Mononuclear cell (primary cell): Measurements from ENCODE around the gene FBXL3. TPM values are rescaled to one million over a fixed set of nuclear protein-coding genes. Genes with fewer than 3 reads are reported as not detected.

Experiments
- H3K27me3 ChIP-seq: 2 replicates; pipeline ENCODE4 v1.6.0; 2011; ENCODE audit warnings: low read length, control low read depth; ENCODE audit not compliant: insufficient read depth
- H3K4me1 ChIP-seq: 2 replicates; pipeline ENCODE4 v1.5.1; 2011; ENCODE audit warnings: mild to moderate bottlenecking, low read length, control low read depth; ENCODE audit not compliant: insufficient read depth
- H3K4me3 ChIP-seq: 2 replicates; pipeline ENCODE4 v1.5.1; 2011; ENCODE audit warnings: mild to moderate bottlenecking, low read length, moderate library complexity
- H3K9me3 ChIP-seq: 2 replicates; pipeline ENCODE4 v1.5.1; 2011; ENCODE audit warnings: low read depth, mild to moderate bottlenecking, control low read depth, low read length
- total RNA-seq: library from RNA; depleted of rRNA; stranded (reverse); fragments of >200 nt; gene quantifications from one replicate; pipeline ENCODE4 v1.2.3, GENCODE V29; 2012

FBXL3 gene
- total RNA-seq, 1 donor: 149 TPM

DNA sequence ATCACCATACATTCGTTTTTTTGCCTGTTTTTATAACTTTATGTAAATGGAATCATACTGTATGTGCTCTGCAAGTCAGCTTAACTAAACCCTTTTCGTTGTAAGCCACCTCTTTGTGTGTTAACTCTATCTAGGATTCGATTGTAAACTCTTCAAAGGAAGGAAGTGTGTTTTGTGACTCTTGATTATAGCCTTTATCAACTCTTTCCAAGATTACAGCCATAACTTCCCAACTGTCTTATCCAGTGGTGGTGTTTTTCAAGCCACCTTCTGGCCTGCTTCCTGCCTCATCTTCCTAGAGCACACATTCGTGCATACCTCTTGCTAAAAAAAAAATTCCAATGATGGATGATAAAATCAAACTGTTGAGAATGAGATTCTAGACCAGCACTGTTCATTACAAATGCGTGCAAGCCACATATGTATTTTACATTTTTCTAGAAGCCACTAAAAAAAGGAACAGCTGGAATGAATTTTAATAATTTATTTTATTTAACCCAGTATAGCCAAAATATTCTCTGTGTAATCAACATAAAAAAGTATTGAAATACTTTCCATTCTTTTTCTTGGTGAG lies 12.0 kb upstream of the FBXL3 start:
- Histone ChIP-seq H3K4me3 (no peak overlapping the region), H3K27me3 (no peaks in the 10 kb centered on the region), H3K4me1 (no peaks in the 10 kb centered on the region), H3K9me3 (no peaks in the 10 kb centered on the region)

DNA sequence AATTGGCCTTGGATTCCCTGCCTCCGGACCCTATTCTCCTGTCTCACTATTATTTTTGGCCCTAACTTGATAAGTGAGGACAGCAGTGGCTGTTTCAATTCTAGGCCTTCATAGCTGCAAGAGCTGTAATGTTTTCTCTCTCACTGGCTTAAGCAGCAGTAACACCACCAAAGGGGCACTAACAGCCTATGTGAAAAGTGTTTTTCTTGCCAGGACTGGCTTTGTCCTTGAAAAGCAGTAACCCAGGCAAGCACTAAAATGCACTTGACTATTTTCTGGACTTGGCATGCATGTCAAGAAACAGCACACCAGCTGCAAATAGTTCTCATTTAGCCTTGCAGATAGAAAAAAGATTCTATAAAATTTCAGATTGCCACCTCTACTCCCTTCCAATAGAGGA lies 9.3 kb upstream of the FBXL3 start:
- no peaks in the 10 kb centered on the region for H3K4me1 ChIP-seq
- H3K4me3 ChIP-seq: no peak overlapping the region
- no peaks in the 10 kb centered on the region for H3K9me3 ChIP-seq
- H3K27me3 ChIP-seq: no peaks in the 10 kb centered on the region

DNA sequence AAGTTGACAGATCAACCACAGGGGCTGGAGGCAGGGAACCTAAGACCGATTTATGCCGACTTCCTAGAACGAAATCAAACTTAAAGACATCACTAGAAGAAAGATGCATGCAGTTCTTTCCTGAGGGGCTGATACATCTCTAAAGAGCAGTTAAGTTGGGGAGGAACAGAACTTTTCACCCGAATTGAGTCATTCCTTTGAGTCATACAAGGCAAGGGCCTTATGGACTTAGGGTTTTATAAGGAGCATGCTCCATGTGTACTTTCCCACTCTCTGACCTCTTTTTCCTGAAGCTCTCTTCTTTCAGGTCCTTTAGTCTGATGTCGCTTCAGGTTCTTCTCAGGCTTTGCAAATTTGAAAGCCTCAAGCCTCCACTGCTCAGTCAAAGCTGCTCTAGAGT lies 7.9 kb upstream of the FBXL3 start:
- H3K27me3 ChIP-seq: no peaks in the 10 kb centered on the region
- H3K9me3 ChIP-seq: no peaks in the 10 kb centered on the region
- no peaks in the 10 kb centered on the region for H3K4me1 ChIP-seq
- H3K4me3 ChIP-seq: no peak overlapping the region

DNA sequence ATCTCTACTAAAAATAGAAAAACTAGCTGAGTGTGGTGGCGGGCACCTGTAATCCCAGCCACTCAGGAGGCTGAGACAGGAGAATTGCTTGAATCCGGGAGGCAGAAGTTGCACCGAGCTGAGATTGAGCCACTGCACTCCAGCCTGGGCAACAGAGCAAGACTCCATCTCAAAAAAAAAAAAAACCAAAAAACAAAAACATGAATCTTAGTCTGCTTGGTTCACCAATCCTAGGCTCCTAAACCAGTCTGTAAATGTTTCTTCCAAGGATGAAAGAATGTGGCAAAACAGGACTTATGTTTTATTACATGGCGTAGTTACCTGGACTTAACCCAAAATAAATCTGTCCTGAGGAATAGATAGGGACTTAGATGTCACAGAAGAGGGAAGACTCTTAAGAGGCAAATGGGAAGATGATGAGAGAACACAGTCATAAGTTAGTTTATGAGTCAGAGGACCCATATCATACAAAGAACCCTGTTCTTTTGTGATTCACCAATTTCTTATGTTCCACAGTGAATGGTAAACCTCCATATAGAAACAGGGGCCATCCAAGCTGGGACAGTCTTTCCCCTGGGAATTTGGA lies 6.9 kb upstream of the FBXL3 start:
- Histone ChIP-seq H3K9me3 (no peaks in the 10 kb centered on the region), H3K4me3 (no peak overlapping the region), H3K4me1 (no peaks in the 10 kb centered on the region), H3K27me3 (no peaks in the 10 kb centered on the region)

DNA sequence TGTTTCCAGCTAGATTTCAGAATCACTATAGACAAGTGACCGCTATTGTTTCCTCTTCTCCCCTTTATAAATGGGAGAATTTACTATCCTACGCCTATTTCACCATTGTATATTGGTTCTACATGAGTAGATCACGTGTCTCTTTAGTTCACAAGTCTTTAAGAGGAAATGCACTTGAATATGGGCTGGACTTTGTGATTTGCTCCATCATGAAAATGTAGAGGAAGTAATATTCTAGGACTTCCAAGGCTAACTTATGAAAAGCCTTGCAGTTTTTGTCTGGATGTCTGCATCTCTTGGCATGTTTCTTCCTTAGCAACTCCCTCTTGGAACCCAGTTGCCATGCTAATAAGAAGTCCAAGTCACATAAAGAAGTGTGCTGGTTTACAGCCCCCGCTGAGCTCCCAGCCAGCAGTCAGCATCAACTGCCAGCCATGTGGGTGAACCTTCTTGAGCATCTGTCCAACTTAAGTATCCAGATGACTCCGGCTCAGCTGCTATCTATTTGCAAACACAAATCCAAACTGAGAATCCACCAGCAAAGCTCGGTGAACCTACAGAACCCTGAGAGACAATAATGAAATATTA lies 4.8 kb upstream of the FBXL3 start:
- no peaks in the 10 kb centered on the region for H3K9me3 ChIP-seq
- no peaks in the 10 kb centered on the region for H3K27me3 ChIP-seq
- no peak overlapping the region for H3K4me3 ChIP-seq
- peaks cover 7% of the 10 kb centered on the region for H3K4me1 ChIP-seq

DNA sequence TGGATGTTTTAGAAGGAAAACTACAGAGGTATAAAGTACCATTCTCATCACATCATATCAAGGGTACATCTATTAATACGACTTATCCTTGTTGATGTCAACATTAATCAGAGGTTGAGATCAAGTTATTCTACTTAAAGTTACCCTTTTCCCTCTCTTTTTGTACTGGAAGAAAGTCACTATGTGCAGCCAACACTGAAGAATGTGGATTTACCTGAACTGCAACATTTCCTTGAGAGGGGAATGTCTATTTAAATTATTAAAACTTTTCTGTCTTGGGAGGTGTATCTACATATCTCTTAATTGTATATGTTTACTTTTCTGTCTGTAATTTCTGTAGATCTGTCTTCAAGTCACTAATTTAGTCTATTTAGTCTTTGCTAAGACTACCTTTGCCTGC lies 2.5 kb upstream of the FBXL3 start:
- Histone ChIP-seq H3K4me3 (no peak overlapping the region), H3K4me1 (peaks cover 21% of the 10 kb centered on the region), H3K27me3 (no peaks in the 10 kb centered on the region), H3K9me3 (no peaks in the 10 kb centered on the region)

DNA sequence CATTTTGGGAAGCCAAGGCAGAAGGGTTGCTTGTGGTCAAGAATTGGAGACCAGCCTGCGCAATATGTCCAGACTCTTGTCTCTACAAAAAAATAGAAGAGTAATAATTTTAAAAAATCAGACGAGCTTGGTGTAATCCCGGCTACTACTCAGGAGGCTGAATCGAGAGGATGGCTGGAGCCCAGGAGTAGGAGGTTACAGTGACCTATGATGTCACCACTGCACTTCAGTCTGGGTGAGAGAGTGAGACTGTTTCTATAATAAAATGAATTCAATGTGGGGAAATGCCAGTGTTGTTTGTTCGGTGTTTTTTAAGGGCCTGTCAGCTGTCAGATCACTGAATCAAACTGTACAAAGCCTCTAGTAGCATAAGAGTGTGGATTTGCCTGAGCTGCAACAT lies 1.2 kb upstream of the FBXL3 start:
- no peak overlapping the region for H3K4me3 ChIP-seq
- H3K4me1 ChIP-seq: peaks cover 27% of the 10 kb centered on the region
- H3K27me3 ChIP-seq: no peaks in the 10 kb centered on the region
- no peaks in the 10 kb centered on the region for H3K9me3 ChIP-seq

DNA sequence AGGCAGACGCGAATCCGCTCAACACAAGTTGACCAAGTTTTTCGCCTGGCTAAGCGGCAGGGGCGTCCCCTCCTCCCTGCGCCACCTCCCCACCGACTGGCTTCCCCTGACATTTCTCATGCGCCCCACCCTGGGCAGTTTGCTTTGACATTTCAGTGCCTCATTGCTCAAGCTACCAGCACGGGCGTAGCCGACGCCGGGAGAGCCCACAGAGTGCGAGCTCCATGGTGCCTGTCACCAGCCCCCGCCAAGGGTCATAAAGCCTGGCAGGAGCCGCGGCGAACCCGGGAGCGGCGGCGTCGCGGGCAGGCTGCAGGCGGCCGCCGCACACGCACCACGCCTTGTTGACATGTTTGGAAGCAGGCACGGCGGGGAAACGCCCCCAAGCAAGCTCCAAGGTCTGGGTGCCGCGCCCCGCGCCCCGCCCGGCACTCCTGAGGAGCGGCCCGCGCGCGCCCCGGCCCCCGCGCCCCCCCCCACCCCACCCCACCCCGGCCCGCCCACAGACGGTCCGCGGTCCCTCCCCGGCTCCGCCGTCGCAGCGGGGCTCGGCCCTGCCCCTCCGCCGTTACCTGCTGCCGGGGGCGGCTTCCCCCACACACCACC lies 601 bp downstream of the FBXL3 start:
- peak overlapping the region; percentile 81 for H3K4me3 ChIP-seq
- H3K9me3 ChIP-seq: no peaks in the 10 kb centered on the region
- no peaks in the 10 kb centered on the region for H3K27me3 ChIP-seq
- H3K4me1 ChIP-seq: peaks cover 44% of the 10 kb centered on the region

DNA sequence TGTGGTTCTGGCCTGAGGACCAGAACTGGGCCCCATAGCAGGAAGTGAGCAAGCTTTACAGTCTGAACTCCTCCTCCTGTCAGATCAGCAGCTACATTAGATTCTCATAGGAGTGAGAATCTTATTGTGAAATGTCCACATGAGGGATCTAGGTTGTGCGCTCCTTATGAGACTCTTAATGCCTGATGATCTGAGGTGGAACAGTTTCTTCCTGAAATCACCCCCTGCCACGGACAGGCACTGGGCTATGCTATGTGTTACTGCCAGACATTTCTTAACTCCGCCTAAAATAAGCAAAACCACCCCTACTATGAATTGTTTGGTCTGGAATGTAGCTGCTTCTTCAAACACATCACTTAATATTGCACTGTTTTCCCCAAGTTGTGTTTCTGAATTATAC lies 4.6 kb downstream of the FBXL3 start:
- H3K27me3 ChIP-seq: no peaks in the 10 kb centered on the region
- H3K9me3 ChIP-seq: no peaks in the 10 kb centered on the region
- peaks cover 46% of the 10 kb centered on the region for H3K4me1 ChIP-seq
- no peak overlapping the region for H3K4me3 ChIP-seq

DNA sequence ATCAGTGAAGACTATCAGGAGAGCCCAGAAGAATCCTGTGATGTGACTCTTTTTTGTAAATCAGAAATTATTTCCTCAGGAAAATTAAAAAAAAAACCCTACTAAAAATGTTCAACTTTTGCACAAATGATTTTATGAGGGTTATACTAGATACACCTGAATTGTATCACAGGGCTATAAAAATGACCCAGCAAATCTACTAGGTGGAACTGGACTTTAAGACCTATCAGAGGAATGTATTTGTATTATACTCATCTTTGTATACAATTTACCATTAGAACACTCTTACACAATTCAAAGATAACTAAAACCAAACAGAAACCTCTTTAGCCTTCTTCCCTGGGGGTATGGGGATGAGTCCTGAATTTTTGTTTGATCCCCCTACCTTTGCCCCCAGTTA lies 7.2 kb downstream of the FBXL3 start:
- no peaks in the 10 kb centered on the region for H3K9me3 ChIP-seq
- no peaks in the 10 kb centered on the region for H3K27me3 ChIP-seq
- no peak overlapping the region for H3K4me3 ChIP-seq
- H3K4me1 ChIP-seq: peaks cover 33% of the 10 kb centered on the region

DNA sequence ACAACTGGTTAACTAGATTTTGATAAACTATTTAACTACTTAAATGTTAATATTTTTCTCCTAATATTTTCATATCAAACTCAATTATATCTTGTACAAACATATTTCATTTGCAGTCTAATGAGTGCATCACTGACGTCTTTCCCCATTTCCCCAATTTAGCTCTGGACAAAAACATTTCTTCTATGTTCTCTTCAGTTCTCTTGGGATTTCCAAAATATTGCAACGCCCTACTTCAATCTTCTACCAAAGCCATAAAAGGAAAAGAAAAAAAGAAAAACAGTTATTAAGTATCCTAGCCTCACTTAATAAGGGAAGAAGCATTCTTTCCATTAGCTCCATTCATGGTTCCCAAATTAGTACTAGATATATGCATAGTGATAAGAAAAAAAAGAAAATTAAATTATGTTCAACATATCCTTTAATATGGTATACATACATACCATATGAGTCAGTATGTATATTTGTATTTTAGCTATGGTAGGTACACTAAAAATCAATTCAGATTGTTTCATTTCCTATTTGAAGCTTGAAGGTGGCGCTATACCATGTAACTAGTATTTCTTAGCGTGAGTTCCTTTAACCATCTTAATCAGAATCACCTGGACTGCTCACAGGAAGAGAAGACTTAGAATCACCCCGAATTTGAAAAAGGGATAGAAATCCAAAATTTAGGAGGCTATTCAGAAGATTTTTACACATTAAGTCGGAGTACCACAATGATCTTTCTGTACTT lies 9.9 kb downstream of the FBXL3 start:
- H3K4me1 ChIP-seq: peaks cover 15% of the 10 kb centered on the region

DNA sequence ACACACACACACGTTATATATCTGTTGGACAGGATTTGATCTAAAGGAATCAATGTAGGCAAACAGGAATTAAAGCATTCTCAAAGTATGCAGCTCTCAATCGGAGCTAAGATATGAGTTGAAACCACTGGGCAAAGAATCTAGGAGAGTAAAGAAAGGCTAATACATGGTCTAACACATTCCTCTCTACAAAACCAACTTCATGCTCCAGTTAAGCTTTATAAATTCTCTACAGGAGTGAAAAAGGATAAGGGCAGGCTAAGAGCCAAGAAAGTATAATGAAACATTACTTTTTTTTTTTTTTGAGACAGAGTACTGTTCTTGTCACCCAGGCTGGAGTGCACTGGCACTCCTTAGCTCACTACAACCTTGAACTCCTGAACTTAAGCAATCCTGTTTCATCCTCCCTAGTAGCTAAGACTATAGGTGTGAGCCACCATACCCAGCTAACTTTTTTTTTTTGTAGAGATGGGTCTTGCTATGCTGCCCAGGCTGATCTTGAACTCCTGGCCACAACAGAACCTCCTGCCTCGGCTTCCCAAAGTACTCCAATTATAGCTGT lies 10.6 kb downstream of the FBXL3 start:
- Histone ChIP-seq H3K27me3 (no peaks in the 10 kb centered on the region), H3K4me3 (no peak overlapping the region), H3K9me3 (no peaks in the 10 kb centered on the region), H3K4me1 (peaks cover 10% of the 10 kb centered on the region)

More for the DNA sequence above, 9.9 kb downstream of the FBXL3 start:
- Histone ChIP-seq H3K4me3 (no peak overlapping the region), H3K27me3 (no peaks in the 10 kb centered on the region), H3K9me3 (no peaks in the 10 kb centered on the region)

DNA sequence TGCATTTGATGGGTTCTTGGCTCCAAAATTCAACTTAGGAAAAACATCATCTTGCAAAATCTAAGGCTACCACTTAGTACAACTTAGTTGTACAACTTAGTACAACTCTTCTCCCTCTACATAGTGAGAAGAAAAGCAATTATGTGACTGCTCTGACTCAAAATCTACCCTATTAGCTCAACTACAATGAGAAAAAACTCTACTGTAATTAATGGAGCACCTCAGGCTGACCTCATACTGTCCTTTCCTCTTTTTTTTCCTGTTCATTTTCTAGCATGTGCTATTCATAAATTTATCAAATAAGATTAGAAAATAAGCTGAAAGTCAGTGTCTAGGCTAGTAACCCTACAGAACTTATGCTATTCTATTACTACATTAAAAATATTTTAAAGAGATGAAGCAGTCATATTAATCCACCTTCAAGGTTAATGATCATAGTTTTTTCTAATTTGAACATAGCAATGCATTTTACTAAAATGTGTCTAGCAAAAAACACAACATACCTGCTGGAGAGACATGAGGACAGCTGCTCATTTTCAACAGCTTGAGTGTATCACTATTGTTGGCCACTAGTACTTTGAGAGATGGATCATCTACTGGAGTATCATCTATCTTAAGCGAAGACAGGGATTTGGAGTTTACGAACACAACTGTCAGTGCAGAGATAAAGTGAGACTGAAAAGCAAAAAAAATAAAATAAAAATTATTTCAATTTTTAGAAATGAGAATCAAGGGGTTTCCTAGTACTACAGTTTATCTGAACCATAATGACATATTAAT lies 11.9 kb downstream of the FBXL3 start:
- H3K4me1 ChIP-seq: peaks cover 3% of the 10 kb centered on the region
- no peaks in the 10 kb centered on the region for H3K27me3 ChIP-seq
- H3K9me3 ChIP-seq: no peaks in the 10 kb centered on the region
- no peak overlapping the region for H3K4me3 ChIP-seq

DNA sequence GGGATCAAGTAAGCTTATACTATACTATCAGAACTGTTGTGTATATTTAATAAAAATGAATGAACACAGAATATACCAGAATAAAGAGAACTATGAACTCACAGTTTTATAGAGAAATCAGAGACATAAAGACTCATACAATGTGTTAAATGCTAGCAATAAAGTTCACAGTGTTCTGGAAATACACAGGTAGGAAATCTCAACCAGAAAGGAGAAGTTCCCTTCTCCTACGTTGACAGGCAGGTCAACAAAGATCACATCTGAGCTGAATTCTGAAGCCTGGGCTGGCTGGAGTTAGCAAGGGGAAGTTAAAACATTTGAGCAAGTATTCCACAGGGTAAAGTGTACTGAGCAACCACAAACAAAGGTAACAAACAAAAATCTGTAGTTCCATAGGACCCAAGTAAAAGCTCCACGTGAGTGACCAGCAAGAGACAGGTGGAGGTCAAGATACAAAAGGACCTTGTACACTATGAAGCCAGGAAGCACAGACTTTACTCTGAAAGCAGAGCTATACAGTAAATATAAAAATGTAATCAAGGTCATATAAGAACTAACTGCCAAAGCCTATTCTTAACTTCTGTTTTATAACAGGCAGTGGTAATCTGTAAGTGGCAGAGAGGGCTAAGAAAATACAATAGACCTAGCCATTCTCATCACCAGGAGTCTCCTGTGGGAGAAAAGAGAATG lies 13.0 kb downstream of the FBXL3 start:
- no peaks in the 10 kb centered on the region for H3K9me3 ChIP-seq
- H3K4me3 ChIP-seq: no peak overlapping the region
- H3K27me3 ChIP-seq: no peaks in the 10 kb centered on the region

More for the DNA sequence above, 13.0 kb downstream of the FBXL3 start:
- H3K4me1 ChIP-seq: no peaks in the 10 kb centered on the region
